ENCODE measurements around the gene PRRC2B.
"Not testable (repeated sequence)": the region's sequence is repeated elsewhere in the genome, so short reads cannot be mapped to it uniquely, and the experiment has no call there.

Gene PRRC2B

DNA sequence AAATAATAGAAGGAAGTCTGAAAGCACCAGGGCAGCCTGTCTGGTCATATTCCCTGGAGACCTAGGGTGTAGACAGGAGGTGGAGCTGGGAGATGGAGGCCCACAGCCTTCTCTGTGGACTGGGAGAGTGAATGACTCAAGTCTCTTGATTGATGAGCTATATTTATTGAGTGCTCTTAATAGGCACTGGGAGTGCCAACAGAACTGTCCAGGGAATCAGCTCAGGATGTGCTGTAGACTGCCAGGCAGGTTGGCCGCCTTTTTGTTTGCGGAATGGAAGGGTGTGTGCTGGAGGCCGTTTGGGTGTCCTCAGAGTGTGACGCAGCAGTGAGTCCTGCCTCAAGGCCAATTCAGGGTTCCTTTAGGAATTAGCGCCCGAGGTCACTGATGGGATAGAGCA is 75.5 kb downstream of the PRRC2B start:
- DNase-seq = no peak

GRCh38 chr9:131469951-131470350 is 76.1 kb downstream of the PRRC2B start:
- no peak for DNase-seq

DNA sequence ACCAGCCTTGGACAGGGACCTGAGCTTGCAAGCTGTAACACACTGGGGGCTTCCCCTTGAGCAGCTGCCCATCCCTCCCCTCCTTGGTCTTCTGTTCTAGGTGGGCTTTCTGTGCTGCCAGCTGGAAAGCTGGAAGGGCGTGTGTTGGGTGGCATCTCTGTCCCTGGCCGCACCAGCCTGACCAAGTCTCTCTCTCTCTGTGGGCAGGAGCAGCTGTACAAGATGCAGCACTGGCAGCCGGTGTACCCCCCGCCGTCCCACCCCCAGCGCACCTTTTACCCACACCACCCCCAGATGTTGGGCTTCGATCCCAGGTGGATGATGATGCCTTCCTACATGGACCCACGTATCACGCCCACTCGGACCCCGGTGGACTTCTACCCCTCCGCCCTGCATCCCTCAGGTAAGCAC is 76.7 kb downstream of the PRRC2B start:
- DNase-seq = no peak

GRCh38 chr9:131472085-131472484 is 78.2 kb downstream of the PRRC2B start:
- DNase-seq = not testable (repeated sequence)

GRCh38 chr9:131473198-131473885 is 79.5 kb downstream of the PRRC2B start:
- DNase-seq = no peak

DNA sequence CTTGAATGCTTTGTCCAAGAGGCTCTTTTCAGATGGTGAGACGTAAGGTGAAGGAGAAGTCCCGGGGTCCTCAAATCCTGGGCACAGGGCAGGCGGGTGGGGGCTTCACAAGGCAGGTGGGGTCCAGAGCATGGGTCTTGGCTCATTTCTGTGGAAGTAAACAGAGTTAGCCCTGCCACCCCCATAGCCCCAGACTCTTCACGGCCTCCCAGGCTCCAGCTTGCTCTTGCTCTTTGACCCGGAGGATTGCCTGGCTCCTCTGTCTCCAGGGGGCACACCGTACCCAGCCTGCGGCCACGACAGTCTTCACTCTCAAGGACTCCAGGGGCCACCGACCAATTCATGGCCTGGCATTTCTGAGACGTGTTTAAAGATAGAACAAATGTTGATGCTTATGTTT is 80.0 kb downstream of the PRRC2B start:
- DNase-seq = no peak

DNA sequence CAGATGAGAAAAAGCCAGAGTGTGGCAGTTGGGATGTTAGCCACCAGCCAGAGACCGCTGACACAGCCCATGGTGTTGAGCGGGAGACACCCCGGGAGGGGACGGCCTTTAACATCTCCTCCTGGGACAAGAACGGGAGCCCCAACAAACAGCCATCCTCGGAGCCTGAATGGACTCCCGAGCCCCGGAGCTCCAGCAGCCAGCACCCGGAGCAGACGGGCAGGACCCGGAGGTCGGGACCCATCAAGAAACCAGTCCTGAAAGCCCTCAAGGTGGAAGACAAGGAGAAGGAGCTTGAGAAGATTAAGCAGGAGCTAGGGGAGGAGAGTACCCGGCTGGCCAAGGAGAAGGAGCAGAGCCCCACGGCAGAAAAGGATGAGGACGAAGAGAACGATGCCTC is 80.8 kb downstream of the PRRC2B start:
- DNase-seq = no peak

DNA sequence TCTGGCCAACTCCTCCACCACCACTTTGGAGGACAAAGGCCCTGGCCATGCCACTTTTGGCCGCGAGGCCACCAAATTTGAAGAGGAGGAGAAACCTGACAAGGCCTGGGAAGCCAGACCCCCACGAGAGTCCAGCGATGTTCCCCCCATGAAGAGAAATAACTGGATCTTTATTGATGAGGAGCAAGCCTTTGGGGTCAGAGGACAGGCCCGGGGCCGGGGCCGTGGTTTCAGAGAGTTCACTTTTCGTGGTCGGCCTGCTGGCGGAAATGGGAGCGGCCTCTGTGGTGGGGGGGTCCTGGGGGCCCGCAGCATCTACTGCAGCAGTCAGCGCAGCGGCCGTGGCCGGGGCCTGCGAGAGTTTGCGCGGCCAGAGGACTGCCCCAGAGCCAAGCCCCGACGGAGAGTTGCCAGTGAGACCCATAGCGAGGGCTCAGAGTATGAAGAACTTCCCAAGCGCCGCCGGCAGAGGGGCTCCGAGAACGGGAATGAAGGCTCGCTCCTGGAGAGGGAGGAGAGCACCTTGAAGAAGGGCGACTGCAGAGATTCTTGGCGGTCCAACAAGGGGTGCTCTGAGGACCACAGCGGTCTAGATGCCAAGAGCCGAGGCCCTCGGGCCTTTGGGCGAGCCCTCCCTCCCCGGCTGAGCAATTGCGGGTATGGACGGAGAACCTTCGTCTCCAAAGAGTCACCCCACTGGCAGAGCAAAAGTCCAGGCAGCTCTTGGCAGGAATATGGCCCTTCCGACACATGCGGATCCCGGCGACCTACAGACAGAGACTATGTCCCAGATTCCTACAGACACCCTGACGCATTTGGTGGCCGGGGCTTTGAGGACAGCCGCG is 81.4 kb downstream of the PRRC2B start:
- peak in 15 of 51 donors; percentile 12 to 57 (median 34) for DNase-seq

DNA sequence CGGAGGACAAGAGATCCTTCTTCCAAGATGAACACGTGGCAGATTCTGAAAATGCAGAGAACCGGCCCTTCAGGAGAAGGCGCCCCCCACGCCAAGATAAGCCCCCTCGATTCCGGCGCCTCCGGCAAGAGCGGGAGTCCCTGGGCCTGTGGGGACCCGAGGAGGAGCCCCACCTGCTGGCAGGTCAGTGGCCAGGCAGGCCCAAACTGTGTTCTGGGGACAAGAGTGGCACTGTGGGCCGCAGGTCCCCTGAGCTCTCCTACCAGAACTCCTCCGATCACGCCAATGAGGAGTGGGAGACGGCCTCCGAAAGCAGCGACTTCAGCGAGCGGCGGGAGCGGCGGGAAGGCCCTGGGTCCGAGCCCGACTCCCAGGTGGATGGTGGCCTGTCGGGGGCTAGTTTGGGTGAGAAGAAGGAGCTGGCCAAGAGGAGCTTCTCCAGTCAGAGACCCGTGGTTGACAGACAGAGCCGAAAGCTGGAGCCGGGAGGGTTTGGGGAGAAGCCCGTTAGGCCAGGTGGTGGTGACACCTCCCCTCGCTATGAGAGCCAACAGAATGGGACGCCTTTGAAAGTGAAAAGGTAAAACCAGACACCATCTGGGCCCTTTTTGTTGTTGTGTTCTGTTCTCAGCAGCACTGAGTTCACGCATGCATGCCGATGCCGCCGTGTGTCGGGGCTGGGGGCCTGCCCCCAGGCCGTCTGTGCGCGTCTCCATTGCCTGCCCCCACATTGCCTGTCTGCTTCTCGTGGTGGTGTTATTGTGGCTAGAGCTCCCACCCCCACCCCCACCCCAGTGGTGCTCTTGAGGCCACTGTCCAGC is 82.3 kb downstream of the PRRC2B start:
- DNase-seq = peak in 2 of 51 donors; percentile 9 to 34

DNA sequence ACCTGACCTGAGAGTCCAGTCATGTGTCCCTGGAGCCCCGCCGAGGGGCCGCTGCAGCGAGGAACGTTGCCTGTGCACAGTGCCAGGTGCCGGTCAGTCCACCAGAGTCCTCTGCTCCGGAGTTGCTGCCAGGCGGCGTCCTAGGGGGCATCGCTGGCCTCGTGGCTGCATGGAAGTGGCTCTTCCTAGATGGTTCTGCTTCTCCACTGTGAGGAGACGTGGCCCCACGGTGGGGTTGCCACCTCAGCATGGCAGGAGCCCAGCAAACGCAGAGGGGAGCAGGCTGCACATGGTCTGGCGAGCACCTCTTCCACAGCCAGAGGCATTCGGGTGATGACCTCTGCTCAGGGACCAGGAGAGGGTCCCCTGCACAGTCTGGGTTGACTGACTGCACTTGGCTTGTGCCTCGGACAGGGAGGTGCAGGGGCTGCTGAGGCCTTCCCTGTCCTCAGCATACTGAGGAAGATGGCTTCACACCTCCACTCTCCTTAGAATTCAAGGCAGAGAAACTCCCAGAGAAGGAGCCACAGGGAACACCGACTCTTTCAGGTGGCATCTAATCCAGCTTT is 83.0 kb downstream of the PRRC2B start:
- peak in 6 of 51 donors; percentile 14 to 19 (median 17) for DNase-seq

DNA sequence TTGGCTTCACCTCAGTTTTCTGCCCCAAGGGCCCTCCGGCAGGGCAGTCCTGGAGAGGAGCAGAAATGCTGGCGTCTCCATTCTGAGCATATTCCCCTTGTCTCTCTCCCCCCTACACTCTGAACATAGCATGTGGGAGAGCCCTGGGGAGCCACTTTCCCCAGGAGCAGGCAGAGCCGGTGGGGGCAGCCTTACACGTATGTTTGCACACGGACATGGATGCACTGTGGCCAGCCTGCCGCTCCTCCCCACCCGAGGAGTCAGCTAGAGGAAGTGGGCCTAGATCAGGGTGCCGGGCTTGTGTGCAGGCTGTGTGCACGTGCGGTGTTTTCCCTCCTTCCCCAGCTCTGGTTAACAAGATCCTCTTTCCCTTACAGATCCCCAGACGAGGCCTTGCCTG is 83.5 kb downstream of the PRRC2B start:
- DNase-seq = peak in 1 of 51 donors; percentile 36

DNA sequence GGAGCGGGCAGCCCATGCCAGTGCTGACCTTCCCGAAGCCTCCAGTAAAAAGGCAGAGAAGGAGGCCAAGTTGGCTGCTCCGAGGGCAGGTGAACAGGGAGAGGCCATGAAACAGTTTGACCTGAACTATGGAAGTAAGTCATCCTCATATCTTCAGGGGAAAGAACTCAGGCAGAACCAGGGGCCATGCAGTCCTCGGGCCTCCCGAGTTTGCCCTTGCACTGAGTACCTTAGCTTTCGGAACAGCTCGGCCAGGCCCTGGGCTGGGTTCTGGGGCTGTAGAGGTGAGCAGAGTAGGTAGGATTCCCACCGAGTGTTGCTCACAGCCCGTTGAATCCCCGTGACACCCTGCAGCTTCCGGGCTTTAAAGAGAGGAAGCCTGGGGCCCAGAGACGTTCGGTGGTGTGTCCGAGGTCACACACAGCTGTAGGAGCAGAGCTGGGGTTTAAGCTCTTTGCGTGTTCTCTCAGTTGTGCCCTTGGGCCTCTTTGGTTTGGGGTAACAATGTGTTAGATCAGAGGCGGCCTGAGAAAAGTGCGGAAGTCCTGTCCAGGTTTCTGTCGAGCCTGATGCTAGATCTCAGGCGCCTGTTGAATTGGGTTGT is 84.0 kb downstream of the PRRC2B start:
- DNase-seq = no peak

GRCh38 chr9:131478421-131478868 is 84.6 kb downstream of the PRRC2B start:
- DNase-seq = peak in 9 of 51 donors; percentile 6 to 33 (median 21)

GRCh38 chr9:131478911-131479310 is 85.0 kb downstream of the PRRC2B start:
- no peak for DNase-seq

DNA sequence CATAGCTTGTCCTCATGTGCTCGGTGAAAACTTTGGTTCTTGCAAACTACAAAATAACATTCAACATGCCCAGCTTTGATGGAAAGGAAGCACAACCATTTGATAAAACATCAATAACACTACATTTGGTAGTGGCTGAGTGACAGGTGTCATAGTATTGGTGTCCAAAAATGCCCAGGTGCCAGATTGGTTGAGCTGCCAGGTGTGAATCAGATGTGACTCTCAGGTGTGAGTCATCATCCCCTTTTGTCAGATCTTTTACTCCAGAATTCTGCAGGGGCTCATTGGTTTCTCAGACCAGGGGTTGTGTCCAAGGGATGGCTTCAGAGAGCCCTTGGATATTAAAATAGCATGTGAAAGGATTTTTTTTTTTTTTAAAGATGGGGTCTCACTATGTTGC is 86.4 kb downstream of the PRRC2B start:
- no peak for DNase-seq

GRCh38 chr9:131481441-131482342 is 87.8 kb downstream of the PRRC2B start:
- DNase-seq = no peak

- no peak for DNase-seq
Measured at GRCh38 chr9:131482343-131483006, 88.6 kb downstream of the PRRC2B start.

DNA sequence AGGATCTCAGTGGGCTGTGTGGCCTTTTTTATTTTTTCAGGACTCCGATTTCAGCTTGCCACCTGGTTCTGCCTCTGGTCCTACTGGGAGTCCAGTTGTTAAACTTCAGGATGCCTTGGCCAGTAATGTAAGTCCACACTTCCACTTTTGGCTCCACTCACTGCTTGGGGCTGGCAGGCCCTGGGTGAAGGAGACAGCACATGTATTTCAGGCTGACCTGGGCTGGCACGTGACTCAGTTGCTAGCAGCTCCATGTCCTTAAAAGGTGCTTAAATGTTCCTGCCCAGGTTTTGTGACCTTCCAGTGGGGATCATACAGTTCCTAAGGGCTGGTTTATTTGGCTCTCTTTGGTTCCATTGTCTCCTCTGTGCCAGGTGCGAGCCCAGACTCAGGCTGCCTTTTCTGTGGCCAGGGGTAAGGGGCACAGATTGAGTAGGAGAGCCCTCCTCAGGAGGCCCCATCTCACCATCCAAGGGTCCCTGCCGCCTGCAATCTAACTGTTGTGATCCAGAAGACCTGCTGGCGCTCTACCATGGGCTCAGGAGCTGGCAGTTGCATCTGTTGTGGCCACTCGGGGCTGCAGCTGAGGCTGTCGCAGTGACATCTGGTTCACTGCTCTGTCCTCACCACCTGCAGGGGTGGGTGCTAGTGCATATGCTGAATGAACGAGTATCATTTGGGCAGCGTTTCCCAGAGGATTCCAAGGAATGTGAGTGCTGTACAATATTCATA is 89.6 kb downstream of the PRRC2B start:
- DNase-seq = no peak

- no peak for DNase-seq
Measured at GRCh38 chr9:131484051-131484445, 90.2 kb downstream of the PRRC2B start.

Data from hypothalamus (tissue), 51 donors.